Keratinocyte (primary cell): ENCODE results near the gene HTR2B.
"Not testable (repeated sequence)": the region's sequence is repeated elsewhere in the genome, so short reads cannot be mapped to it uniquely, and the experiment has no call there.

Experiments
- EZH2 ChIP-seq: IDR thresholded peaks from one replicate; pipeline ENCODE4 v1.6.1; 2012; ENCODE audit warnings: inconsistent platforms, mild to moderate bottlenecking, low read length, moderate library complexity
- TF ChIP-seq, protein P1 (sequence below), 3 experiments: IDR thresholded peaks in 1 of 3; conservative IDR thresholded peaks in 1 of 3; optimal IDR thresholded peaks in 1 of 3; 2 replicates in 2 of 3; 3 replicates in 1 of 3; pipeline versions ENCODE3 to v1.5.1; 2011; ENCODE audit warnings: low read length in 3 of 3, mild to moderate bottlenecking in 3 of 3, moderate library complexity in 2 of 3, control low read depth in 1 of 3, inconsistent platforms in 1 of 3; ENCODE audit not compliant: insufficient read depth in 2 of 3; ENCODE audit errors: extremely low read depth in 1 of 3

GRCh38 chr2:231100321-231100720 is 24.5 kb downstream of the HTR2B start:
- TF ChIP-seq, protein P1, sequence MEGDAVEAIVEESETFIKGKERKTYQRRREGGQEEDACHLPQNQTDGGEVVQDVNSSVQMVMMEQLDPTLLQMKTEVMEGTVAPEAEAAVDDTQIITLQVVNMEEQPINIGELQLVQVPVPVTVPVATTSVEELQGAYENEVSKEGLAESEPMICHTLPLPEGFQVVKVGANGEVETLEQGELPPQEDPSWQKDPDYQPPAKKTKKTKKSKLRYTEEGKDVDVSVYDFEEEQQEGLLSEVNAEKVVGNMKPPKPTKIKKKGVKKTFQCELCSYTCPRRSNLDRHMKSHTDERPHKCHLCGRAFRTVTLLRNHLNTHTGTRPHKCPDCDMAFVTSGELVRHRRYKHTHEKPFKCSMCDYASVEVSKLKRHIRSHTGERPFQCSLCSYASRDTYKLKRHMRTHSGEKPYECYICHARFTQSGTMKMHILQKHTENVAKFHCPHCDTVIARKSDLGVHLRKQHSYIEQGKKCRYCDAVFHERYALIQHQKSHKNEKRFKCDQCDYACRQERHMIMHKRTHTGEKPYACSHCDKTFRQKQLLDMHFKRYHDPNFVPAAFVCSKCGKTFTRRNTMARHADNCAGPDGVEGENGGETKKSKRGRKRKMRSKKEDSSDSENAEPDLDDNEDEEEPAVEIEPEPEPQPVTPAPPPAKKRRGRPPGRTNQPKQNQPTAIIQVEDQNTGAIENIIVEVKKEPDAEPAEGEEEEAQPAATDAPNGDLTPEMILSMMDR (optimal IDR thresholded peaks at IDR 0.05 in 1 of 3, IDR thresholded peaks at IDR 0.05 in 1 of 3, conservative IDR thresholded peaks at IDR 0.05 in 1 of 3; ENCODE audit: extremely low read depth in 1 of 3, insufficient read depth in 2 of 3, low read length in 3 of 3), result not testable (repeated sequence)
- TF ChIP-seq EZH2, result not testable (repeated sequence)
